Activated CD8-positive, alpha-beta T cell treated with anti-CD3 and anti-CD28 coated beads for 36 hours (primary cell): ENCODE data around the gene KARS1. TPM values are rescaled to one million over a fixed set of nuclear protein-coding genes. Genes with fewer than 3 reads are reported as not detected.

Experiments
- ATAC-seq: fragments of 200-7000 bp; cut with Tn5 transposase; one replicate; pipeline ENCODE4 v1.10.0; 2021; ENCODE audit warnings: mild to moderate bottlenecking, moderate library complexity
- CTCF ChIA-PET: fragments of 350-600 bp; sonication (Branson Sonifier 250); formaldehyde crosslinking; loops from one replicate; lab custom pipeline; 2021; ENCODE audit warnings: antibody characterized with exemption; lab: Charles Lee
- POLR2A ChIA-PET: fragments of 350-600 bp; sonication (Branson Sonifier 250); formaldehyde crosslinking; loops from one replicate; lab custom pipeline; 2021; ENCODE audit warnings: antibody characterized with exemption; lab: Charles Lee
- DNase-seq: peaks from one replicate; pipeline ENCODE4 v3.0.0-alpha.2; 2020
- H3K27ac Mint-ChIP-seq: one replicate; pipeline ENCODE4 v1.8.0; 2021; ENCODE audit warnings: mild to moderate bottlenecking, mixed read lengths
- H3K27me3 Mint-ChIP-seq: one replicate; pipeline ENCODE4 v1.8.0; 2021; ENCODE audit warnings: mixed read lengths
- H3K36me3 Mint-ChIP-seq: one replicate; pipeline ENCODE4 v1.8.0; 2021; ENCODE audit warnings: low read depth, mixed read lengths
- H3K4me1 Mint-ChIP-seq: one replicate; pipeline ENCODE4 v1.8.0; 2021; ENCODE audit warnings: low read depth, mixed read lengths
- H3K4me3 Mint-ChIP-seq: one replicate; pipeline ENCODE4 v1.8.0; 2021; ENCODE audit warnings: mild to moderate bottlenecking, moderate library complexity, mixed read lengths
- H3K9me3 Mint-ChIP-seq: one replicate; pipeline ENCODE4 v1.8.0; 2021; ENCODE audit warnings: mixed read lengths
- CTCF ChIP-seq: fragments of 200-600 bp; IDR thresholded peaks from one replicate; pipeline ENCODE4 v1.8.0; 2022; ENCODE audit warnings: antibody characterized with exemption, mild to moderate bottlenecking
- intact Hi-C: fragments of 100-400 bp; cut with micrococcal nuclease; formaldehyde crosslinking; loops from one replicate; pipeline ENCODE4 v1.10.0; 2022
- total RNA-seq, 2 experiments: library from RNA; stranded (reverse); gene quantifications; one replicate each; pipeline ENCODE4 v1.2.3, GENCODE V29; 2021

KARS1 gene
- total RNA-seq, 2 experiments from 2014 or later: 320 to 335 TPM

DNA sequence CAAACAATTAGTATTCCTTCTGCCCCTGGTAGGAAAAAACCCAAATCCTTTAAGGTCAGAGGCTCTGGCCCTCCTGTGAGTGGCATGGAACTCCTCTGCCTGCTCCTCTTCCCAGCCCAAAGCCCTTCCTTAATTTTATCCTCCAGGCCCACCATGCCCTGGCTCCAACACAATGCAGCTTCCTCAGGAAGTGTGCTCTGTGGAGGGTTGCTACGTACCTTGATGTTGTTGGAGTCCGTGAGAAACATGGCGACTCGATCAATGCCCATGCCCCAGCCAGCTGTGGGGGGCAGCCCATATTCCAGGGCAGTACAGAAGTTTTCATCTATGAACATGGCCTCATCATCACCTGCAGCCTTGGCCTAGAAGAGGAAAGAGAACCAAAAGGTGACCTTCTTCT, 19.1 kb downstream of the KARS1 start:
- Mint-ChIP-seq H3K4me1 (peaks cover 24% of the 10 kb centered on the region), H3K27me3 (no peaks in the 10 kb centered on the region), H3K9me3 (no peaks in the 10 kb centered on the region), H3K27ac (peak overlapping the region; percentile 82), H3K36me3 (peaks cover 73% of the 10 kb centered on the region), H3K4me3 (no peak overlapping the region)
- TF ChIP-seq CTCF: no peak
- POLR2A ChIA-PET: interaction anchor here (9.2 kb wide), 1 partner anchor 14 kb away, joined by 67 read pairs; no protein-coding TSS in a partner anchor
- no peak for ATAC-seq
- DNase-seq: no peak
- CTCF ChIA-PET: interaction anchor here (0.6 kb wide), 1 partner anchor 8 kb away, joined by 3 read pairs; no protein-coding TSS in a partner anchor
- intact Hi-C loops: loop anchor here (10.0 kb wide), 1 partner anchor 164 kb away; the partner anchor contains the start of gene TMEM170A

GRCh38 chr16:75627851-75628250, 19.6 kb downstream of the KARS1 start:
- no peak overlapping the region for H3K4me3 Mint-ChIP-seq
- peaks cover 71% of the 10 kb centered on the region for H3K36me3 Mint-ChIP-seq
- no peaks in the 10 kb centered on the region for H3K27me3 Mint-ChIP-seq
- DNase-seq: no peak
- POLR2A ChIA-PET: interaction anchor here (3.2 to 9.2 kb wide), 2 partner anchors 15 to 20 kb away, joined by 14 to 67 read pairs; partner anchors contain the start of genes KARS1 and TERF2IP
- peaks cover 24% of the 10 kb centered on the region for H3K4me1 Mint-ChIP-seq
- intact Hi-C loops: loop anchor here (10.0 kb wide), 1 partner anchor 163 kb away; the partner anchor contains the start of gene TMEM170A
- CTCF ChIA-PET: interaction anchor here (0.6 kb wide), 1 partner anchor 9 kb away, joined by 3 read pairs; no protein-coding TSS in a partner anchor
- H3K27ac Mint-ChIP-seq: peak overlapping the region; percentile 82
- ATAC-seq: no peak
- no peaks in the 10 kb centered on the region for H3K9me3 Mint-ChIP-seq
- no peak for TF ChIP-seq CTCF

GRCh38 chr16:75626806-75627205, 20.7 kb downstream of the KARS1 start:
- TF ChIP-seq CTCF: no peak
- CTCF ChIA-PET: interaction anchor here (1.6 kb wide), 1 partner anchor 154 kb away, joined by 3 read pairs; no protein-coding TSS in a partner anchor
- intact Hi-C loops: loop anchor here (10.0 kb wide), 1 partner anchor 162 kb away; the partner anchor contains the start of gene TMEM170A
- Mint-ChIP-seq H3K4me3 (no peak overlapping the region), H3K27me3 (no peaks in the 10 kb centered on the region), H3K27ac (peak overlapping the region; percentile 66), H3K4me1 (peaks cover 27% of the 10 kb centered on the region), H3K9me3 (no peaks in the 10 kb centered on the region), H3K36me3 (peaks cover 66% of the 10 kb centered on the region)
- DNase-seq: no peak
- ATAC-seq: no peak
- POLR2A ChIA-PET: interaction anchor here (0.9 to 9.2 kb wide), 6 partner anchors 8 to 21 kb away, joined by 3 to 67 read pairs (median 4); partner anchors contain the start of genes KARS1 and TERF2IP

DNA sequence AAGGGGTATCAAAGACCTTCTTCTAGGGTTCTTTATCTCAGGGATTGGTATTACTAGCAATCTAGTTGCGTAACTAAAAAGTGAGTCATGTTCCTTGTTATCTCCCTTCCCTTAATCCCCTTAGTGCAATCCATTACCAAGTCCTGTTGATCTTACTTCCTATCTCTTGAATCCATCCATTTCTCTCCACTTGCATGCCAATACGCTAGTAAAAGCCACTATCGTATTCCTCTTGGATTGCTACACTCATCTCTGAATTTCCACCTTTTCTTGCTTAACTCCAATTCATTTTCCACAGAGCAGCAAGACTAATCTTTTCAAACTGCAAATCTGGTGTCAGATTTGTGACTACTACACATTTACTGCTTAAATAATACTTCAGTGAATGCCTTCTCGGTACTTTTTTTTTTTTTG, 22.5 kb downstream of the KARS1 start:
- peak overlapping the region; percentile 51 for H3K27ac Mint-ChIP-seq
- ChIA-PET CTCF (no interaction called here), POLR2A (interaction anchor here (3.2 kb wide), 1 partner anchor 23 kb away, joined by 14 read pairs; the partner anchor contains the start of genes KARS1 and TERF2IP)
- DNase-seq (no peak), ATAC-seq (no peak)
- peaks cover 56% of the 10 kb centered on the region for H3K36me3 Mint-ChIP-seq
- peaks cover 46% of the 10 kb centered on the region for H3K4me1 Mint-ChIP-seq
- no peak for TF ChIP-seq CTCF
- intact Hi-C loops: loop anchor here (10.0 kb wide), 1 partner anchor 160 kb away; the partner anchor contains the start of gene TMEM170A
- no peak overlapping the region for H3K4me3 Mint-ChIP-seq
- H3K27me3 Mint-ChIP-seq: no peaks in the 10 kb centered on the region
- no peaks in the 10 kb centered on the region for H3K9me3 Mint-ChIP-seq
